Activated naive CD8-positive, alpha-beta T cell treated with anti-CD3 and anti-CD28 coated beads for 36 hours (primary cell): ENCODE data around the gene CIZ1. TPM values are rescaled to one million over a fixed set of nuclear protein-coding genes. Genes with fewer than 3 reads are reported as not detected.
"Not testable (repeated sequence)": the region's sequence is repeated elsewhere in the genome, so short reads cannot be mapped to it uniquely, and the experiment has no call there.

Experiments used
- DNase-seq: peaks from one replicate; pipeline ENCODE4 v3.0.0; 2021
- H3K27ac Mint-ChIP-seq: one replicate; pipeline ENCODE4 v1.8.0; 2022; ENCODE audit warnings: mild to moderate bottlenecking, moderate library complexity, mixed read lengths
- H3K27me3 Mint-ChIP-seq: one replicate; pipeline ENCODE4 v1.8.0; 2022; ENCODE audit warnings: mild to moderate bottlenecking, mixed read lengths
- H3K36me3 Mint-ChIP-seq: one replicate; pipeline ENCODE4 v1.8.0; 2021; ENCODE audit warnings: mild to moderate bottlenecking, mixed read lengths
- H3K4me1 Mint-ChIP-seq: one replicate; pipeline ENCODE4 v1.8.0; 2021; ENCODE audit warnings: mixed read lengths
- H3K4me3 Mint-ChIP-seq: one replicate; pipeline ENCODE4 v1.8.0; 2022; ENCODE audit warnings: mild to moderate bottlenecking, moderate library complexity, mixed read lengths
- H3K9me3 Mint-ChIP-seq: one replicate; pipeline ENCODE4 v1.8.0; 2022; ENCODE audit warnings: mixed read lengths
- total RNA-seq, 2 experiments: library from RNA; stranded (reverse); gene quantifications; one replicate each; pipeline ENCODE4 v1.2.3, GENCODE V29; 2021

CIZ1 gene
- total RNA-seq, 2 experiments from 2014 or later: 86.8 to 91.3 TPM

GRCh38 chr9:128181480-128181879, 9.9 kb downstream of the CIZ1 start:
- H3K9me3 Mint-ChIP-seq, H3K4me1 Mint-ChIP-seq, H3K4me3 Mint-ChIP-seq, H3K27me3 Mint-ChIP-seq, DNase-seq, H3K27ac Mint-ChIP-seq: not testable (repeated sequence)
- H3K36me3 Mint-ChIP-seq: peaks cover 30% of the 10 kb centered on the region

GRCh38 chr9:128180447-128180846, 10.9 kb downstream of the CIZ1 start:
- Mint-ChIP-seq H3K36me3 (peaks cover 25% of the 10 kb centered on the region), H3K4me1 (peaks cover 5% of the 10 kb centered on the region), H3K27ac (no peak overlapping the region)

GRCh38 chr9:128180001-128180400, 11.4 kb downstream of the CIZ1 start:
- H3K9me3 Mint-ChIP-seq: no peaks in the 10 kb centered on the region
- peaks cover 24% of the 10 kb centered on the region for H3K36me3 Mint-ChIP-seq
- H3K4me1 Mint-ChIP-seq: peaks cover 5% of the 10 kb centered on the region
- H3K27me3 Mint-ChIP-seq: no peaks in the 10 kb centered on the region
- no peak overlapping the region for H3K4me3 Mint-ChIP-seq
- no peak overlapping the region for H3K27ac Mint-ChIP-seq
- no peak for DNase-seq

More at GRCh38 chr9:128180447-128180846, 10.9 kb downstream of the CIZ1 start:
- Mint-ChIP-seq H3K9me3 (no peaks in the 10 kb centered on the region), H3K4me3 (no peak overlapping the region), H3K27me3 (no peaks in the 10 kb centered on the region)
- DNase-seq: no peak

- Mint-ChIP-seq H3K27ac (no peak overlapping the region), H3K9me3 (no peaks in the 10 kb centered on the region), H3K4me3 (no peak overlapping the region), H3K36me3 (peaks cover 24% of the 10 kb centered on the region), H3K27me3 (no peaks in the 10 kb centered on the region), H3K4me1 (peaks cover 3% of the 10 kb centered on the region)
- DNase-seq: no peak
Observed at GRCh38 chr9:128178806-128179431, 12.5 kb downstream of the CIZ1 start.

GRCh38 chr9:128175726-128176125, 15.6 kb downstream of the CIZ1 start:
- no peak for DNase-seq
- Mint-ChIP-seq H3K36me3 (peaks cover 18% of the 10 kb centered on the region), H3K9me3 (no peaks in the 10 kb centered on the region), H3K4me1 (no peaks in the 10 kb centered on the region), H3K27me3 (no peaks in the 10 kb centered on the region), H3K4me3 (no peak overlapping the region), H3K27ac (no peak overlapping the region)

- Mint-ChIP-seq H3K27ac (no peak overlapping the region), H3K4me3 (no peak overlapping the region), H3K36me3 (peaks cover 15% of the 10 kb centered on the region), H3K4me1 (no peaks in the 10 kb centered on the region), H3K9me3 (no peaks in the 10 kb centered on the region), H3K27me3 (no peaks in the 10 kb centered on the region)
- no peak for DNase-seq
Observed at GRCh38 chr9:128175102-128175563, 16.2 kb downstream of the CIZ1 start.

- no peak overlapping the region for H3K4me3 Mint-ChIP-seq
- DNase-seq: no peak
- peaks cover 8% of the 10 kb centered on the region for H3K36me3 Mint-ChIP-seq
- H3K27ac Mint-ChIP-seq: no peak overlapping the region
- H3K9me3 Mint-ChIP-seq: no peaks in the 10 kb centered on the region
- no peaks in the 10 kb centered on the region for H3K4me1 Mint-ChIP-seq
- no peaks in the 10 kb centered on the region for H3K27me3 Mint-ChIP-seq
Observed at GRCh38 chr9:128174062-128174461, 17.3 kb downstream of the CIZ1 start.

GRCh38 chr9:128169925-128170324, 21.4 kb downstream of the CIZ1 start:
- Mint-ChIP-seq H3K9me3 (no peaks in the 10 kb centered on the region), H3K27ac (no peak overlapping the region), H3K36me3 (peaks cover 9% of the 10 kb centered on the region), H3K4me3 (no peak overlapping the region), H3K4me1 (peaks cover 2% of the 10 kb centered on the region), H3K27me3 (no peaks in the 10 kb centered on the region)
- no peak for DNase-seq

GRCh38 chr9:128169492-128169891, 21.9 kb downstream of the CIZ1 start:
- no peak overlapping the region for H3K27ac Mint-ChIP-seq
- H3K4me3 Mint-ChIP-seq: no peak overlapping the region
- H3K27me3 Mint-ChIP-seq: no peaks in the 10 kb centered on the region
- no peaks in the 10 kb centered on the region for H3K9me3 Mint-ChIP-seq
- H3K4me1 Mint-ChIP-seq: peaks cover 2% of the 10 kb centered on the region
- DNase-seq: no peak
- peaks cover 11% of the 10 kb centered on the region for H3K36me3 Mint-ChIP-seq

- H3K36me3 Mint-ChIP-seq: peaks cover 15% of the 10 kb centered on the region
- no peak overlapping the region for H3K4me3 Mint-ChIP-seq
- no peaks in the 10 kb centered on the region for H3K27me3 Mint-ChIP-seq
- H3K27ac Mint-ChIP-seq: no peak overlapping the region
- no peaks in the 10 kb centered on the region for H3K9me3 Mint-ChIP-seq
- DNase-seq: no peak
- peaks cover 2% of the 10 kb centered on the region for H3K4me1 Mint-ChIP-seq
Observed at GRCh38 chr9:128168731-128169308, 22.6 kb downstream of the CIZ1 start.

GRCh38 chr9:128167209-128167608, 24.2 kb downstream of the CIZ1 start:
- Mint-ChIP-seq H3K4me3 (no peak overlapping the region), H3K27ac (no peak overlapping the region), H3K27me3 (no peaks in the 10 kb centered on the region), H3K9me3 (no peaks in the 10 kb centered on the region), H3K4me1 (peaks cover 4% of the 10 kb centered on the region), H3K36me3 (peaks cover 21% of the 10 kb centered on the region)
- no peak for DNase-seq

- Mint-ChIP-seq H3K36me3 (peaks cover 26% of the 10 kb centered on the region), H3K4me3 (no peak overlapping the region), H3K27ac (no peak overlapping the region), H3K9me3 (no peaks in the 10 kb centered on the region), H3K27me3 (no peaks in the 10 kb centered on the region), H3K4me1 (peaks cover 12% of the 10 kb centered on the region)
- no peak for DNase-seq
Observed at GRCh38 chr9:128166169-128166568, 25.2 kb downstream of the CIZ1 start.

GRCh38 chr9:128164307-128164885, 27.0 kb downstream of the CIZ1 start:
- Mint-ChIP-seq H3K27me3 (no peaks in the 10 kb centered on the region), H3K4me1 (peaks cover 19% of the 10 kb centered on the region), H3K4me3 (no peak overlapping the region), H3K27ac (no peak overlapping the region), H3K36me3 (peaks cover 22% of the 10 kb centered on the region), H3K9me3 (no peaks in the 10 kb centered on the region)
- DNase-seq: no peak

- H3K27me3 Mint-ChIP-seq: no peaks in the 10 kb centered on the region
Observed at GRCh38 chr9:128163523-128164306, 27.7 kb downstream of the CIZ1 start.

GRCh38 chr9:128163027-128163515, 28.3 kb downstream of the CIZ1 start:
- Mint-ChIP-seq H3K4me3 (no peak overlapping the region), H3K4me1 (peaks cover 22% of the 10 kb centered on the region), H3K36me3 (peaks cover 17% of the 10 kb centered on the region), H3K27me3 (no peaks in the 10 kb centered on the region), H3K27ac (no peak overlapping the region), H3K9me3 (no peaks in the 10 kb centered on the region)
- no peak for DNase-seq

More at GRCh38 chr9:128163523-128164306, 27.7 kb downstream of the CIZ1 start:
- Mint-ChIP-seq H3K36me3 (peaks cover 20% of the 10 kb centered on the region), H3K9me3 (no peaks in the 10 kb centered on the region), H3K4me3 (no peak overlapping the region), H3K27ac (no peak overlapping the region), H3K4me1 (peaks cover 22% of the 10 kb centered on the region)
- no peak for DNase-seq
